ENCODE results near the gene RAB28.

DNA sequence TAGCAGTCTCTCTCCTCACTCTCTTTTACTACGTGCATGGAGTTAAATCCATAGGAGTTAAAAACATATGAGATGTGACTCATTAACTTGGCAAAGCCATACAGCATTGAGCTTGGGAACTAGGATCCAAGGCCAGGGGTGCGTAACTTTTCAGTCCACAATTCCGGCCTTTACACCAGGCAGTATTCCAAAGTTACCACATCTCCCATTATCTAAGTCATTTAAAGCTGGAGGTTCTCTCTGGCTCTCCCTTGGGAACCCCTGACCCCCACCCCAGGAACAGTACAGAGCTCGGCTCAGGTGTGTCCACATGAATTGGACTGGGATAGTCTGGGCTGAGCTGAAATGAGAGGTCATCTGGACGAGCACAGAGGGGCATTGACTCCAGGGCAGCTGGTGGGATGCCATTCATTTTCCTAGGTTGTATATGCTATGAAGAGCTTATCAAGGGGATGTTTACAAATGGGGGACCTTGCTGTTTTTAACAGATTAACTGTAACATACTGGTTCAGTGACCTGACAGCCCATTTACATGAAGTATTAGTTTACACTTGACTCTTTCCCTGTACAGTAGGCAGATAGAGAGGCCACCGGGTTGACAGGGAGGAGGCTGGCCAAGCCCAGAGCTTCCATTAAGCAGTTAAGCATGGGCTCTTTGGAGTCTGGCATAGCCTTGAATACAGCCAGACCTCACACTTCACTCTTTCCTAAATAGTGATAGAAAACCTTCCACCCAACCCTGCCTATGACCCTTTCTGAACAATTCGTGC lies 128.8 kb downstream of the RAB28 start:
- TF ChIP-seq POLR2AphosphoS5 (IDR thresholded peaks at IDR 0.05; ENCODE audit: low read depth, low read length) (no peak), EZH2 (IDR thresholded peaks at IDR 0.05) (no peak), EGR1 (IDR thresholded peaks at IDR 0.05; ENCODE audit: low read depth) (no peak), POLR2A (IDR thresholded peaks at IDR 0.05; ENCODE audit: borderline replicate concordance, extremely low read depth, insufficient read depth, insufficient read length) (no peak)
- TF ChIP-seq, protein P1, sequence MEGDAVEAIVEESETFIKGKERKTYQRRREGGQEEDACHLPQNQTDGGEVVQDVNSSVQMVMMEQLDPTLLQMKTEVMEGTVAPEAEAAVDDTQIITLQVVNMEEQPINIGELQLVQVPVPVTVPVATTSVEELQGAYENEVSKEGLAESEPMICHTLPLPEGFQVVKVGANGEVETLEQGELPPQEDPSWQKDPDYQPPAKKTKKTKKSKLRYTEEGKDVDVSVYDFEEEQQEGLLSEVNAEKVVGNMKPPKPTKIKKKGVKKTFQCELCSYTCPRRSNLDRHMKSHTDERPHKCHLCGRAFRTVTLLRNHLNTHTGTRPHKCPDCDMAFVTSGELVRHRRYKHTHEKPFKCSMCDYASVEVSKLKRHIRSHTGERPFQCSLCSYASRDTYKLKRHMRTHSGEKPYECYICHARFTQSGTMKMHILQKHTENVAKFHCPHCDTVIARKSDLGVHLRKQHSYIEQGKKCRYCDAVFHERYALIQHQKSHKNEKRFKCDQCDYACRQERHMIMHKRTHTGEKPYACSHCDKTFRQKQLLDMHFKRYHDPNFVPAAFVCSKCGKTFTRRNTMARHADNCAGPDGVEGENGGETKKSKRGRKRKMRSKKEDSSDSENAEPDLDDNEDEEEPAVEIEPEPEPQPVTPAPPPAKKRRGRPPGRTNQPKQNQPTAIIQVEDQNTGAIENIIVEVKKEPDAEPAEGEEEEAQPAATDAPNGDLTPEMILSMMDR (IDR thresholded peaks at IDR 0.05 in 2 of 3, conservative IDR thresholded peaks at IDR 0.05 in 1 of 3; ENCODE audit: borderline replicate concordance in 1 of 3, insufficient read depth in 1 of 3, low read depth in 2 of 3, low read length in 2 of 3): no peak

All from HCT116 (cell line).